ENCODE data around the gene DMD.

GRCh38 chrX:33087411-33087810 is 123.9 kb downstream of the DMD start:
- no peak for TF ChIP-seq TAF1 (IDR thresholded peaks at IDR 0.05; ENCODE audit: low read depth)
- no peak for TF ChIP-seq CTCF (IDR thresholded peaks at IDR 0.05; ENCODE audit: poor library complexity, severe bottlenecking)
- TF ChIP-seq EZH2 (IDR thresholded peaks at IDR 0.05; ENCODE audit: borderline replicate concordance, insufficient read depth, low read length, poor library complexity, severe bottlenecking), result no peak
- TF ChIP-seq EP300 (conservative IDR thresholded peaks at IDR 0.05; ENCODE audit: poor library complexity, severe bottlenecking), result no peak
